ENCODE data around the gene GABRB3.

The GABRB3 gene

GRCh38 chr15:26551473-26551872 is 221.4 kb downstream of the GABRB3 start:
- no peak for DNase-seq (ENCODE audit: low read depth)

- no peak for DNase-seq (ENCODE audit: low read depth)
Observed at GRCh38 chr15:26550880-26551279, 222.0 kb downstream of the GABRB3 start.

- DNase-seq (ENCODE audit: low read depth), result no peak
Observed at GRCh38 chr15:26537663-26538062, 235.2 kb downstream of the GABRB3 start.

GRCh38 chr15:26531489-26531888 is 241.4 kb downstream of the GABRB3 start:
- DNase-seq (ENCODE audit: low read depth), result no peak

- DNase-seq (ENCODE audit: low read depth), result no peak
Observed at GRCh38 chr15:26525096-26525495, 247.8 kb downstream of the GABRB3 start.

- DNase-seq (ENCODE audit: low read depth), result no peak
Observed at GRCh38 chr15:26521691-26522198, 251.1 kb downstream of the GABRB3 start.

GRCh38 chr15:26521130-26521529 is 251.7 kb downstream of the GABRB3 start:
- DNase-seq (ENCODE audit: low read depth), result no peak

- DNase-seq (ENCODE audit: low read depth), result no peak
Observed at GRCh38 chr15:26518885-26519284, 254.0 kb downstream of the GABRB3 start.

- no peak for DNase-seq (ENCODE audit: low read depth)
Observed at GRCh38 chr15:26516102-26516980, 256.5 kb downstream of the GABRB3 start.

- DNase-seq (ENCODE audit: low read depth), result no peak
Observed at GRCh38 chr15:26504009-26504408, 268.9 kb downstream of the GABRB3 start.

Measured in stromal cell of bone marrow (primary cell).